GM23338 (cell line): Measurements from ENCODE around the gene SPECC1.

Experiments used
- CREB1 ChIP-seq: fragments of 250-450 bp; sonication (Bioruptor Pico); IDR thresholded peaks from 2 replicates; pipeline ENCODE4 v1.5.0; 2020; ENCODE audit warnings: low read depth, mild to moderate bottlenecking, moderate library complexity
- ETS1 ChIP-seq: IDR thresholded peaks from 2 replicates; pipeline ENCODE4 v1.6.1; 2016; ENCODE audit warnings: antibody characterized with exemption
- EZH2 ChIP-seq: fragments of 200-600 bp; sonication (generic); IDR thresholded peaks from one replicate; pipeline ENCODE4 v1.8.0; 2017; ENCODE audit warnings: antibody characterized with exemption, mild to moderate bottlenecking, low read depth; ENCODE audit not compliant: unreplicated experiment
- EZH2phosphoT487 ChIP-seq: fragments of 200-600 bp; sonication (generic); IDR thresholded peaks from one replicate; pipeline ENCODE4 v1.8.1; 2018; ENCODE audit warnings: antibody characterized with exemption; ENCODE audit not compliant: unreplicated experiment
- JUNB ChIP-seq: IDR thresholded peaks from one replicate; pipeline ENCODE4 v1.6.1; 2016; ENCODE audit warnings: antibody characterized with exemption; ENCODE audit not compliant: unreplicated experiment
- POLR2AphosphoS5 ChIP-seq: IDR thresholded peaks from 2 replicates; pipeline ENCODE4 v1.6.1; 2016; ENCODE audit warnings: antibody characterized with exemption, low read depth
- REST ChIP-seq: IDR thresholded peaks from one replicate; pipeline ENCODE4 v1.6.1; 2018; ENCODE audit warnings: antibody characterized with exemption; ENCODE audit not compliant: unreplicated experiment
- STAT1 ChIP-seq: IDR thresholded peaks from one replicate; pipeline ENCODE4 v1.6.1; 2016; ENCODE audit warnings: antibody characterized with exemption; ENCODE audit not compliant: unreplicated experiment
- ZNF114 ChIP-seq: fragments of 250-450 bp; sonication (Bioruptor Pico); IDR thresholded peaks from 2 replicates; pipeline ENCODE4 v1.5.0; 2020; ENCODE audit warnings: mild to moderate bottlenecking, moderate library complexity
- TF ChIP-seq, protein P1 (sequence below), 2 experiments: fragments of 200-600 bp in 1 of 2; sonication (generic) in 1 of 2; conservative IDR thresholded peaks; 2 replicates each; pipeline versions ENCODE4 v1.5.1 to v1.6.1; 2016 to 2017; ENCODE audit warnings: antibody characterized with exemption in 2 of 2, low read depth in 2 of 2, mild to moderate bottlenecking in 2 of 2, moderate library complexity in 1 of 2

DNA sequence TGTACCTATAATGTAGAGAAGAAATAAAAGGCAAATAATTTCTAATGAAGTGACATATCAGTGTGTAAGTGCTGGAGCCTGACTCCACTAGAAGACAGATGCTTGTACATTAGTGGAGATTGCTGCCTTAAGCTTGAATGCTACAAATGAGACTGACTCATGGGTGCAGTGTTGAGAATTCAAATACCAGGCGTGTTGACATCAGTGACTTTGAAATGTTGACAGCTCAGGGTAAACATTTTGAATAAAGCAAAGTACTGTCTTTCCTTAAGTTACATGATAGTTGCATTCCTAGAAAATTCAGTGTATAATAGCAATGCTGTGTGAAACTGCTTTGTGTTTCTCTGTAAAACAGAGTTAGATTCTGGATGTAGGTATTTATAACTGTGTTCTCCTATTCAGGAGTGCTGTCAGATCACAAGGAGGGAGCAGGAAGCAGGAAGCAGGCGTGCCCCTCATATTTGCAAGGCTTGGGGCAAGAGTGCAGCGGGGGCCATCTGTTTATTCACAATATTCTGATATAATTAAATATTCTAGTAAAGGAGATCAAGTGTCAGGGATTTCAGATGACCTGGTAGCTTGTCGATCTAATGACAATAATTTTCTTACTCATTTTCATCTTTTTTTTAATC is 119.0 kb downstream of the SPECC1 start:
- TF ChIP-seq, protein P1, sequence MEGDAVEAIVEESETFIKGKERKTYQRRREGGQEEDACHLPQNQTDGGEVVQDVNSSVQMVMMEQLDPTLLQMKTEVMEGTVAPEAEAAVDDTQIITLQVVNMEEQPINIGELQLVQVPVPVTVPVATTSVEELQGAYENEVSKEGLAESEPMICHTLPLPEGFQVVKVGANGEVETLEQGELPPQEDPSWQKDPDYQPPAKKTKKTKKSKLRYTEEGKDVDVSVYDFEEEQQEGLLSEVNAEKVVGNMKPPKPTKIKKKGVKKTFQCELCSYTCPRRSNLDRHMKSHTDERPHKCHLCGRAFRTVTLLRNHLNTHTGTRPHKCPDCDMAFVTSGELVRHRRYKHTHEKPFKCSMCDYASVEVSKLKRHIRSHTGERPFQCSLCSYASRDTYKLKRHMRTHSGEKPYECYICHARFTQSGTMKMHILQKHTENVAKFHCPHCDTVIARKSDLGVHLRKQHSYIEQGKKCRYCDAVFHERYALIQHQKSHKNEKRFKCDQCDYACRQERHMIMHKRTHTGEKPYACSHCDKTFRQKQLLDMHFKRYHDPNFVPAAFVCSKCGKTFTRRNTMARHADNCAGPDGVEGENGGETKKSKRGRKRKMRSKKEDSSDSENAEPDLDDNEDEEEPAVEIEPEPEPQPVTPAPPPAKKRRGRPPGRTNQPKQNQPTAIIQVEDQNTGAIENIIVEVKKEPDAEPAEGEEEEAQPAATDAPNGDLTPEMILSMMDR (conservative IDR thresholded peaks at IDR 0.05; ENCODE audit: low read depth in 2 of 2): no peak
- TF ChIP-seq EZH2 (no peak), POLR2AphosphoS5 (no peak), REST (no peak), CREB1 (CRISPR knock-in tag) (no peak), EZH2phosphoT487 (no peak), JUNB (no peak), ETS1 (no peak), STAT1 (no peak), ZNF114 (CRISPR knock-in tag) (no peak)
